ENCODE measurements around the gene TMTC1. TPM values are rescaled to one million over a fixed set of nuclear protein-coding genes. Genes with fewer than 3 reads are reported as not detected.

The TMTC1 gene
- total RNA-seq, 4 donors from 2014 or later, result 7.4 to 25.6 (median 15.4) TPM

GRCh38 chr12:29578731-29579130 lies 205.0 kb downstream of the TMTC1 start:
- peaks cover 0 to 6% (median 0%) of the 10 kb centered on the region in 4 donors for H3K4me1 ChIP-seq
- no peak overlapping the region for H3K4me3 ChIP-seq
- no peak overlapping the region for H3K27ac ChIP-seq
- no peaks in the 10 kb centered on the region for H3K9me3 ChIP-seq
- DNase-seq, result no peak
- H3K27me3 ChIP-seq, result no peaks in the 10 kb centered on the region
- TF ChIP-seq CTCF (IDR thresholded peaks at IDR 0.05) (no peak), POLR2A (IDR thresholded peaks at IDR 0.05) (no peak)
- no peaks in the 10 kb centered on the region for H3K36me3 ChIP-seq

- H3K27me3 ChIP-seq, result no peaks in the 10 kb centered on the region
- H3K36me3 ChIP-seq, result no peaks in the 10 kb centered on the region
- TF ChIP-seq POLR2A (IDR thresholded peaks at IDR 0.05) (no peak), CTCF (IDR thresholded peaks at IDR 0.05) (no peak)
- no peak overlapping the region for H3K4me3 ChIP-seq
- no peaks in the 10 kb centered on the region for H3K9me3 ChIP-seq
- no peaks in the 10 kb centered on the region for H3K4me1 ChIP-seq
- no peak for DNase-seq
- H3K27ac ChIP-seq, result no peak overlapping the region
These were observed 205.7 kb downstream of the TMTC1 start for GRCh38 chr12:29578070-29578469.

GRCh38 chr12:29574500-29574899 lies 209.2 kb downstream of the TMTC1 start:
- no peaks in the 10 kb centered on the region for H3K36me3 ChIP-seq
- no peaks in the 10 kb centered on the region for H3K9me3 ChIP-seq
- peak overlapping the region in 1 of 4 donors; percentile 22 for H3K27ac ChIP-seq
- DNase-seq, result no peak
- TF ChIP-seq POLR2A (IDR thresholded peaks at IDR 0.05), result no peak
- no peaks in the 10 kb centered on the region for H3K27me3 ChIP-seq
- no peaks in the 10 kb centered on the region for H3K4me1 ChIP-seq
- no peak overlapping the region for H3K4me3 ChIP-seq

- no peak for TF ChIP-seq CTCF (IDR thresholded peaks at IDR 0.05)
- TF ChIP-seq POLR2A (IDR thresholded peaks at IDR 0.05), result no peak
These were observed 210.8 kb downstream of the TMTC1 start for GRCh38 chr12:29572938-29573337.

GRCh38 chr12:29572464-29572863 lies 211.3 kb downstream of the TMTC1 start:
- Histone ChIP-seq H3K36me3 (no peaks in the 10 kb centered on the region), H3K9me3 (no peaks in the 10 kb centered on the region), H3K27ac (no peak overlapping the region), H3K4me1 (no peaks in the 10 kb centered on the region), H3K4me3 (no peak overlapping the region), H3K27me3 (no peaks in the 10 kb centered on the region)
- no peak for DNase-seq
- TF ChIP-seq CTCF (IDR thresholded peaks at IDR 0.05), result no peak

More at GRCh38 chr12:29572938-29573337, 210.8 kb downstream of the TMTC1 start:
- Histone ChIP-seq H3K27ac (no peak overlapping the region), H3K4me3 (no peak overlapping the region), H3K9me3 (no peaks in the 10 kb centered on the region), H3K27me3 (no peaks in the 10 kb centered on the region), H3K36me3 (no peaks in the 10 kb centered on the region), H3K4me1 (no peaks in the 10 kb centered on the region)
- DNase-seq, result no peak

GRCh38 chr12:29569132-29569757 lies 214.5 kb downstream of the TMTC1 start:
- no peaks in the 10 kb centered on the region for H3K9me3 ChIP-seq
- no peak overlapping the region for H3K27ac ChIP-seq
- DNase-seq, result no peak
- no peak overlapping the region for H3K4me3 ChIP-seq
- no peak for TF ChIP-seq POLR2A (IDR thresholded peaks at IDR 0.05)
- no peak for TF ChIP-seq CTCF (IDR thresholded peaks at IDR 0.05)
- H3K27me3 ChIP-seq, result no peaks in the 10 kb centered on the region
- no peaks in the 10 kb centered on the region for H3K36me3 ChIP-seq
- H3K4me1 ChIP-seq, result peaks cover 0 to 4% (median 0%) of the 10 kb centered on the region in 4 donors
